ENCODE data around the gene LMO1.

The LMO1 gene

GRCh38 chr11:8230178-8230859 is 33.4 kb downstream of the LMO1 start:
- H3K4me3 Mint-ChIP-seq: no peak overlapping the region
- H3K9me3 Mint-ChIP-seq: no peaks in the 10 kb centered on the region
- H3K36me3 Mint-ChIP-seq (ENCODE audit: low read depth): no peaks in the 10 kb centered on the region
- peaks cover 31% of the 10 kb centered on the region for H3K27me3 Mint-ChIP-seq (ENCODE audit: low read depth)
- H3K4me1 Mint-ChIP-seq: peaks cover 39% of the 10 kb centered on the region
- TF ChIP-seq CTCF (IDR thresholded peaks at IDR 0.05; ENCODE audit: unreplicated experiment in 3 of 3): no peak
- no peak overlapping the region for H3K27ac Mint-ChIP-seq

GRCh38 chr11:8229299-8230177 is 34.1 kb downstream of the LMO1 start:
- Mint-ChIP-seq H3K36me3 (ENCODE audit: low read depth) (no peaks in the 10 kb centered on the region), H3K4me3 (no peak overlapping the region), H3K4me1 (peaks cover 32% of the 10 kb centered on the region), H3K27ac (peak overlapping the region in 1 of 3 experiments; percentile 33), H3K27me3 (ENCODE audit: low read depth) (peaks cover 35% of the 10 kb centered on the region), H3K9me3 (no peaks in the 10 kb centered on the region)
- no peak for TF ChIP-seq CTCF (IDR thresholded peaks at IDR 0.05; ENCODE audit: unreplicated experiment in 3 of 3)

GRCh38 chr11:8228231-8228630 is 35.4 kb downstream of the LMO1 start:
- Mint-ChIP-seq H3K4me1 (peaks cover 35% of the 10 kb centered on the region), H3K27me3 (ENCODE audit: low read depth) (peaks cover 44% of the 10 kb centered on the region), H3K9me3 (no peaks in the 10 kb centered on the region), H3K27ac (no peak overlapping the region), H3K4me3 (no peak overlapping the region), H3K36me3 (ENCODE audit: low read depth) (no peaks in the 10 kb centered on the region)
- no peak for TF ChIP-seq CTCF (IDR thresholded peaks at IDR 0.05; ENCODE audit: unreplicated experiment in 3 of 3)

- no peaks in the 10 kb centered on the region for H3K9me3 Mint-ChIP-seq
- no peak for TF ChIP-seq CTCF (IDR thresholded peaks at IDR 0.05; ENCODE audit: unreplicated experiment in 3 of 3)
- H3K4me1 Mint-ChIP-seq: peaks cover 31% of the 10 kb centered on the region
- no peak overlapping the region for H3K4me3 Mint-ChIP-seq
- H3K36me3 Mint-ChIP-seq (ENCODE audit: low read depth): no peaks in the 10 kb centered on the region
- H3K27ac Mint-ChIP-seq: no peak overlapping the region
- H3K27me3 Mint-ChIP-seq (ENCODE audit: low read depth): peaks cover 40% of the 10 kb centered on the region
These were observed 36.2 kb downstream of the LMO1 start for GRCh38 chr11:8227156-8228152.

- peak; percentile 97 to 99 (median 98) for TF ChIP-seq CTCF (IDR thresholded peaks at IDR 0.05; ENCODE audit: unreplicated experiment in 3 of 3)
- Mint-ChIP-seq H3K36me3 (ENCODE audit: low read depth) (no peaks in the 10 kb centered on the region), H3K27ac (peak overlapping the region in 1 of 3 experiments; percentile 8), H3K9me3 (no peaks in the 10 kb centered on the region), H3K4me3 (no peak overlapping the region), H3K4me1 (peaks cover 27% of the 10 kb centered on the region), H3K27me3 (ENCODE audit: low read depth) (peaks cover 33% of the 10 kb centered on the region)
These were observed 38.1 kb downstream of the LMO1 start for GRCh38 chr11:8225589-8226036.

All from nephron (organoid).